ENCODE measurements around the gene RFTN2.

DNA sequence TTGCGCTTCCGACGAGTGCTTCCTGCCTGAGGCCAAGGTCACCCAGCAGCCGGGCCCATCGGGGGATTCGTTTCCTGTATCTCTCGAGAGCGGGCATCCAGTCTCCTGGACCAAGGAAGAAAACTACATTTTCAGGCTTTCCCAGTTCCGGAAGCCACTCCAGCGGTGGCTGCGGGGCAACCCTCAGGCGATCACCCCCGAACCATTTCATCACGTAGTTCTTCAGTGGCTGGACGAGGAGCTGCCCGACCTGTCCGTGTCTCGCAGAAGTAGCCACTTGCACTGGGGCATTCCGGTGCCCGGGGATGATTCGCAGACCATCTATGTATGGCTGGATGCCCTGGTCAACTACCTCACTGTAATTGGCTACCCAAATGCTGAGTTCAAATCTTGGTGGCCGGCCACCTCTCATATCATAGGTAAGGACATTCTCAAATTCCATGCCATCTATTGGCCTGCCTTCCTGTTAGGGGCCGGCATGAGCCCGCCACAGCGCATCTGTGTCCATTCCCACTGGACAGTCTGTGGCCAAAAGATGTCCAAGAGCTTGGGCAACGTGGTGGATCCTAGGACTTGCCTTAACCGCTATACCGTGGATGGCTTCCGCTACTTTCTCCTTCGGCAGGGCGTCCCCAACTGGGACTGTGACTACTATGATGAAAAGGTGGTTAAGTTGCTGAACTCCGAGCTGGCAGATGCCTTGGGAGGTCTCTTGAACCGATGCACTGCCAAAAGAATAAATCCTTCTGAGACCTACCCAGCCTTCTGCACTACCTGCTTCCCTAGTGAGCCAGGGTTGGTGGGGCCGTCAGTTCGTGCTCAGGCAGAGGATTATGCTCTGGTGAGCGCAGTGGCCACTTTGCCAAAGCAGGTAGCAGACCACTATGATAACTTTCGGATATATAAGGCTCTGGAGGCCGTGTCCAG lies 30.8 kb upstream of the RFTN2 start:
- TF ChIP-seq POLR2AphosphoS5 (IDR thresholded peaks at IDR 0.05; ENCODE audit: low read depth, low read length) (no peak), SIN3A (IDR thresholded peaks at IDR 0.05; ENCODE audit: borderline replicate concordance, insufficient read depth, low read length) (no peak), TAF1 (IDR thresholded peaks at IDR 0.05; ENCODE audit: borderline replicate concordance, insufficient read depth, low read length) (no peak)
- TF ChIP-seq, protein P1, sequence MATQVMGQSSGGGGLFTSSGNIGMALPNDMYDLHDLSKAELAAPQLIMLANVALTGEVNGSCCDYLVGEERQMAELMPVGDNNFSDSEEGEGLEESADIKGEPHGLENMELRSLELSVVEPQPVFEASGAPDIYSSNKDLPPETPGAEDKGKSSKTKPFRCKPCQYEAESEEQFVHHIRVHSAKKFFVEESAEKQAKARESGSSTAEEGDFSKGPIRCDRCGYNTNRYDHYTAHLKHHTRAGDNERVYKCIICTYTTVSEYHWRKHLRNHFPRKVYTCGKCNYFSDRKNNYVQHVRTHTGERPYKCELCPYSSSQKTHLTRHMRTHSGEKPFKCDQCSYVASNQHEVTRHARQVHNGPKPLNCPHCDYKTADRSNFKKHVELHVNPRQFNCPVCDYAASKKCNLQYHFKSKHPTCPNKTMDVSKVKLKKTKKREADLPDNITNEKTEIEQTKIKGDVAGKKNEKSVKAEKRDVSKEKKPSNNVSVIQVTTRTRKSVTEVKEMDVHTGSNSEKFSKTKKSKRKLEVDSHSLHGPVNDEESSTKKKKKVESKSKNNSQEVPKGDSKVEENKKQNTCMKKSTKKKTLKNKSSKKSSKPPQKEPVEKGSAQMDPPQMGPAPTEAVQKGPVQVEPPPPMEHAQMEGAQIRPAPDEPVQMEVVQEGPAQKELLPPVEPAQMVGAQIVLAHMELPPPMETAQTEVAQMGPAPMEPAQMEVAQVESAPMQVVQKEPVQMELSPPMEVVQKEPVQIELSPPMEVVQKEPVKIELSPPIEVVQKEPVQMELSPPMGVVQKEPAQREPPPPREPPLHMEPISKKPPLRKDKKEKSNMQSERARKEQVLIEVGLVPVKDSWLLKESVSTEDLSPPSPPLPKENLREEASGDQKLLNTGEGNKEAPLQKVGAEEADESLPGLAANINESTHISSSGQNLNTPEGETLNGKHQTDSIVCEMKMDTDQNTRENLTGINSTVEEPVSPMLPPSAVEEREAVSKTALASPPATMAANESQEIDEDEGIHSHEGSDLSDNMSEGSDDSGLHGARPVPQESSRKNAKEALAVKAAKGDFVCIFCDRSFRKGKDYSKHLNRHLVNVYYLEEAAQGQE (IDR thresholded peaks at IDR 0.05; ENCODE audit: insufficient read depth in 1 of 2, low read depth in 2 of 2, low read length in 2 of 2) = no peak
